H9 (cell line): ENCODE measurements around the gene FRAT1. TPM values are rescaled to one million over a fixed set of nuclear protein-coding genes. Genes with fewer than 3 reads are reported as not detected.

Source experiments
- DNase-seq: peaks from one replicate; pipeline ENCODE4 v3.0.0-alpha.2; 2017
- H2AFZ ChIP-seq: one replicate; pipeline ENCODE4 v1.6.1; 2013; ENCODE audit warnings: mild to moderate bottlenecking, low read length, control low read depth, moderate library complexity
- H2AK5ac ChIP-seq: 2 replicates; pipeline ENCODE4 v1.6.1; 2013; ENCODE audit warnings: low read length, control low read depth, mixed read lengths; ENCODE audit not compliant: insufficient read length
- H2BK120ac ChIP-seq: one replicate; pipeline ENCODE4 v1.6.1; 2013; ENCODE audit warnings: low read depth, mild to moderate bottlenecking, low read length, control low read depth, inconsistent platforms; ENCODE audit not compliant: poor library complexity, severe bottlenecking
- H2BK12ac ChIP-seq: 2 replicates; pipeline ENCODE4 v1.6.1; 2013; ENCODE audit warnings: low read length, control low read depth, mixed read lengths, low read depth; ENCODE audit not compliant: insufficient read length
- H2BK15ac ChIP-seq: 2 replicates; pipeline ENCODE4 v1.6.1; 2013; ENCODE audit warnings: low read depth, low read length, control low read depth
- H2BK20ac ChIP-seq: one replicate; pipeline ENCODE4 v1.6.1; 2013; ENCODE audit warnings: low read depth, mild to moderate bottlenecking, low read length, control low read depth, inconsistent platforms; ENCODE audit not compliant: poor library complexity, severe bottlenecking
- H2BK5ac ChIP-seq: 2 replicates; pipeline ENCODE4 v1.6.1; 2013; ENCODE audit warnings: low read length, control low read depth, mixed read lengths; ENCODE audit not compliant: insufficient read length
- H3K14ac ChIP-seq: 2 replicates; pipeline ENCODE4 v1.6.1; 2013; ENCODE audit warnings: low read length, control low read depth; ENCODE audit not compliant: insufficient read depth
- H3K18ac ChIP-seq: 2 replicates; pipeline ENCODE4 v1.6.1; 2013; ENCODE audit warnings: low read depth, mild to moderate bottlenecking, mixed read lengths, low read length, control low read depth; ENCODE audit not compliant: insufficient read length
- H3K23ac ChIP-seq: 2 replicates; pipeline ENCODE4 v1.6.1; 2013; ENCODE audit warnings: low read length, control low read depth, mixed read lengths, low read depth; ENCODE audit not compliant: insufficient read length
- H3K23me2 ChIP-seq: 2 replicates; pipeline ENCODE4 v1.6.1; 2013; ENCODE audit warnings: low read depth, mild to moderate bottlenecking, mixed read lengths, low read length, control low read depth; ENCODE audit not compliant: insufficient read length, poor library complexity, severe bottlenecking
- H3K27ac ChIP-seq: 2 replicates; pipeline ENCODE4 v1.5.1; 2013; ENCODE audit warnings: low read length, control low read depth, mixed read lengths, low read depth; ENCODE audit not compliant: insufficient read length
- H3K27me3 ChIP-seq: 2 replicates; pipeline ENCODE4 v1.6.1; 2013; ENCODE audit warnings: low read length, control low read depth, inconsistent platforms; ENCODE audit not compliant: insufficient read depth
- H3K4ac ChIP-seq: 2 replicates; pipeline ENCODE4 v1.6.1; 2013; ENCODE audit warnings: low read depth, mild to moderate bottlenecking, control low read depth, inconsistent platforms, low read length, moderate library complexity
- H3K4me1 ChIP-seq: 2 replicates; pipeline ENCODE4 v1.6.1; 2013; ENCODE audit warnings: low read length, control low read depth, inconsistent platforms; ENCODE audit not compliant: insufficient read depth
- H3K4me2 ChIP-seq: 2 replicates; pipeline ENCODE4 v1.6.1; 2013; ENCODE audit warnings: low read length, control low read depth, mixed read lengths; ENCODE audit not compliant: insufficient read length, insufficient read depth
- H3K56ac ChIP-seq: 2 replicates; pipeline ENCODE4 v1.6.1; 2013; ENCODE audit warnings: low read depth, mild to moderate bottlenecking, mixed read lengths, low read length, control low read depth; ENCODE audit not compliant: insufficient read length
- H3K79me1 ChIP-seq: 2 replicates; pipeline ENCODE4 v1.6.1; 2013; ENCODE audit warnings: low read depth, mild to moderate bottlenecking, moderate library complexity, low read length, control low read depth, inconsistent platforms; ENCODE audit not compliant: insufficient read depth, poor library complexity, severe bottlenecking
- H3K79me2 ChIP-seq: 2 replicates; pipeline ENCODE4 v1.6.1; 2013; ENCODE audit warnings: low read length, control low read depth, inconsistent platforms; ENCODE audit not compliant: insufficient read depth
- H3K9ac ChIP-seq: 2 replicates; pipeline ENCODE4 v1.6.1; 2013; ENCODE audit warnings: low read length, control low read depth, mixed read lengths; ENCODE audit not compliant: insufficient read length; ENCODE audit errors: extremely low read depth
- H3K9me3 ChIP-seq: one replicate; pipeline ENCODE4 v1.6.1; 2013; ENCODE audit warnings: low read depth, low read length, inconsistent platforms; ENCODE audit not compliant: control insufficient read depth
- H3T11ph ChIP-seq: one replicate; pipeline ENCODE4 v1.6.1; 2013; ENCODE audit warnings: mild to moderate bottlenecking, low read length, control low read depth, inconsistent platforms
- H4K20me1 ChIP-seq: one replicate; pipeline ENCODE4 v1.6.1; 2013; ENCODE audit not compliant: control insufficient read depth, insufficient read length, insufficient read depth
- H4K5ac ChIP-seq: 2 replicates; pipeline ENCODE4 v1.6.1; 2013; ENCODE audit warnings: low read depth, mild to moderate bottlenecking, mixed read lengths, low read length, control low read depth; ENCODE audit not compliant: insufficient read length
- H4K8ac ChIP-seq: replicated peaks from 2 replicates; pipeline ENCODE4 v1.6.1; 2013; ENCODE audit warnings: low read length, control low read depth, mixed read lengths, low read depth; ENCODE audit not compliant: insufficient read length
- H4K91ac ChIP-seq: 2 replicates; pipeline ENCODE4 v1.6.1; 2013; ENCODE audit warnings: low read depth, mild to moderate bottlenecking, moderate library complexity, mixed read lengths, low read length, control low read depth; ENCODE audit not compliant: insufficient read length
- H3K27ac Mint-ChIP-seq, 3 experiments: 2 replicates in 2 of 3; 3 replicates in 1 of 3; pipeline ENCODE4 v1.8.0; 2020 to 2021; ENCODE audit warnings: mixed read lengths in 3 of 3, mild to moderate bottlenecking in 1 of 3, moderate library complexity in 1 of 3
- H3K27me3 Mint-ChIP-seq: 2 replicates; pipeline ENCODE4 v1.8.0; 2021; ENCODE audit warnings: low read depth, mild to moderate bottlenecking, moderate library complexity, mixed read lengths
- H3K36me3 Mint-ChIP-seq, 3 experiments: 2 replicates in 2 of 3; 3 replicates in 1 of 3; pipeline ENCODE4 v1.8.0; 2020 to 2021; ENCODE audit warnings: low read depth in 3 of 3, mixed read lengths in 3 of 3; ENCODE audit not compliant: insufficient read depth in 1 of 3
- H3K4me1 Mint-ChIP-seq, 2 experiments: 2 replicates each; pipeline ENCODE4 v1.8.0; 2020; ENCODE audit warnings: mixed read lengths in 2 of 2
- H3K4me3 Mint-ChIP-seq, 2 experiments: 2 replicates in 1 of 2; 3 replicates in 1 of 2; pipeline ENCODE4 v1.8.0; 2020 to 2021; ENCODE audit warnings: mild to moderate bottlenecking in 2 of 2, mixed read lengths in 2 of 2, moderate library complexity in 1 of 2
- H3K9me3 Mint-ChIP-seq, 2 experiments: 2 replicates in 1 of 2; 3 replicates in 1 of 2; pipeline ENCODE4 v1.8.0; 2020; ENCODE audit warnings: mild to moderate bottlenecking in 2 of 2, mixed read lengths in 2 of 2, moderate library complexity in 1 of 2
- CTCF ChIP-seq: fragments of 200-600 bp; sonication (generic); conservative IDR thresholded peaks from 3 replicates; pipeline ENCODE4 v1.8.0; 2021; ENCODE audit warnings: antibody characterized with exemption, mild to moderate bottlenecking
- WGBS: extraction: QIAGEN DNeasy Blood & Tissue Kit; methylation state at CpG from one replicate; pipeline ENCODE4 v1.1.7; 2013; ENCODE audit warnings: missing lambda C conversion rate, low lambda C conversion rate, mixed read lengths; ENCODE audit not compliant: insufficient read length; ENCODE audit errors: extremely low coverage; 5-methylcytosine and 5-hydroxymethylcytosine counted together
- total RNA-seq: library from RNA; stranded (reverse); gene quantifications from 2 replicates; pipeline ENCODE4 v1.2.1, GENCODE V29; 2021

Gene FRAT1
- total RNA-seq, 1 experiment from 2014 or later = 7.3 TPM

- Histone ChIP-seq H3K9ac (no peak overlapping the region), H2BK15ac (no peak overlapping the region), H4K91ac (no peak overlapping the region), H3K14ac (no peak overlapping the region), H3K4me2 (peak overlapping the region; percentile 35), H3K9me3 (no peaks in the 10 kb centered on the region), H2BK20ac (no peak overlapping the region), H3K4ac (no peak overlapping the region), H3K27me3 (no peaks in the 10 kb centered on the region), H3K79me2 (peaks cover 6% of the 10 kb centered on the region; the same call in 1 of the 2 replicates), H4K5ac (no peak overlapping the region), H3K56ac (no peak overlapping the region), H4K8ac (no peak overlapping the region), H3T11ph (no peak overlapping the region), H4K20me1 (peaks cover 3% of the 10 kb centered on the region), H2BK120ac (no peak overlapping the region), H3K18ac (no peak overlapping the region), H3K27ac (peak overlapping the region; percentile 44), H2BK12ac (no peak overlapping the region), H2AK5ac (no peak overlapping the region), H2BK5ac (no peak overlapping the region), H3K23ac (no peak overlapping the region), H3K79me1 (no peaks in the 10 kb centered on the region), H3K23me2 (peaks cover 14% of the 10 kb centered on the region), H2AFZ (no peak overlapping the region), H3K4me1 (peaks cover 9% of the 10 kb centered on the region)
- DNase-seq = peak; percentile 76
- no CpG with 5 or more reads among the region's 11 CpGs for WGBS
- TF ChIP-seq CTCF = no peak
- H3K27me3 Mint-ChIP-seq = no peaks in the 10 kb centered on the region; the same call in 1 of the 2 replicates
- H3K9me3 Mint-ChIP-seq = peaks cover 2 to 3% of the 10 kb centered on the region in 2 experiments; a peak in 1 of 5 replicates
- peaks cover 2 to 22% (median 15%) of the 10 kb centered on the region in 3 experiments for H3K36me3 Mint-ChIP-seq
- peak overlapping the region; percentile 93 to 99 (median 98) for H3K27ac Mint-ChIP-seq
- peaks cover 50 to 59% of the 10 kb centered on the region in 2 experiments for H3K4me1 Mint-ChIP-seq
- peak overlapping the region; percentile 66 to 67 for H3K4me3 Mint-ChIP-seq
These were observed 18.1 kb downstream of the FRAT1 start for GRCh38 chr10:97336942-97337831.
